Stomach (tissue), 19 donors: ENCODE measurements around the gene SCGB1D1. TPM values are rescaled to one million over a fixed set of nuclear protein-coding genes. Genes with fewer than 3 reads are reported as not detected.

Experiments
- DNase-seq, 2 donors: peaks; one replicate each; pipeline versions ENCODE4 v3.0.0 to v3.0.0-alpha.2; 2013 to 2019
- H3K27ac ChIP-seq, 5 donors: fragments of 200-600 bp in 4 of 5; sonication (generic) in 4 of 5; one replicate each; pipeline ENCODE4 v1.5.1; 2013 to 2019; ENCODE audit warnings: mild to moderate bottlenecking in 1 of 5, moderate library complexity in 1 of 5
- H3K27me3 ChIP-seq, 3 donors: fragments of 200-600 bp; sonication (generic); one replicate each; pipeline ENCODE4 v1.5.1; 2017 to 2019; ENCODE audit warnings: mixed run types in 1 of 3
- H3K36me3 ChIP-seq, 4 donors: fragments of 200-600 bp; sonication (generic); 1 replicate in 3 of 4; 2 replicates in 1 of 4; pipeline ENCODE4 v1.5.1; 2016 to 2019
- H3K4me1 ChIP-seq, 4 donors: fragments of 200-600 bp; sonication (generic); one replicate each; pipeline ENCODE4 v1.5.1; 2016 to 2019
- H3K4me3 ChIP-seq, 4 donors: fragments of 200-600 bp; sonication (generic) in 3 of 4; one replicate each; pipeline ENCODE4 v1.5.1; 2016 to 2019; ENCODE audit warnings: mild to moderate bottlenecking in 1 of 4
- H3K9me3 ChIP-seq, 4 donors: fragments of 200-600 bp; sonication (generic); one replicate each; pipeline ENCODE4 v1.5.1; 2016 to 2019
- EP300 ChIP-seq: sonication (generic); formaldehyde crosslinking; IDR thresholded peaks from one replicate; pipeline ENCODE4 v1.6.1; 2017; ENCODE audit warnings: antibody characterized with exemption
- POLR2A ChIP-seq, 4 donors: fragments of 450-650 bp; IDR thresholded peaks; one replicate each; pipeline ENCODE4 v1.6.1; 2016; ENCODE audit warnings: antibody characterized with exemption in 4 of 4, control low read depth in 2 of 4, mild to moderate bottlenecking in 1 of 4, moderate library complexity in 1 of 4
- POLR2AphosphoS5 ChIP-seq, 3 donors: sonication (generic); formaldehyde crosslinking; IDR thresholded peaks; one replicate each; pipeline ENCODE4 v1.6.1; 2016; ENCODE audit warnings: antibody characterized with exemption in 3 of 3
- WGBS, 5 donors: extraction: QIAGEN DNeasy Blood & Tissue Kit in 3 of 5; methylation state at CpG; one replicate each; pipeline versions ENCODE4 v1.1.5 to v1.1.7; 2013 to 2018; 5-methylcytosine and 5-hydroxymethylcytosine counted together
- intact Hi-C: fragments of 100-400 bp; cut with DNase I; formaldehyde crosslinking; loops from one replicate; pipeline ENCODE4 v1.15.1; 2023; ENCODE audit warnings: low total_unique reads
- long read RNA-seq, 10 donors: transcript quantifications; one replicate each; lab custom pipeline, GENCODE V29; 2026
- polyA plus RNA-seq, 3 donors: library from polyadenylated mRNA; stranded (reverse); fragments of 200-250 nt; gene quantifications; one replicate each; pipeline ENCODE4 v1.2.3, GENCODE V29; 2013
- total RNA-seq, 5 donors: library from RNA; depleted of rRNA; stranded (reverse); fragments of >200 nt; gene quantifications; one replicate each; pipeline versions ENCODE4 v1.1.0 to v1.2.3, GENCODE V29; 2014 to 2016
- TF ChIP-seq, protein P1 (sequence below), 7 experiments: fragments of 450-650 bp in 4 of 7; fragments of 200-600 bp in 3 of 7; sonication (generic) in 3 of 7; IDR thresholded peaks; one replicate each; pipeline ENCODE4 v1.5.1; 2016 to 2019; ENCODE audit warnings: antibody characterized with exemption in 7 of 7, control low read depth in 2 of 7, mild to moderate bottlenecking in 1 of 7
- donor health status: healthy with polysubstance abuse.
- donor health status: Bipolar disorder and iron deficiency.
- donor health status: healthy.

SCGB1D1 gene, protein sequence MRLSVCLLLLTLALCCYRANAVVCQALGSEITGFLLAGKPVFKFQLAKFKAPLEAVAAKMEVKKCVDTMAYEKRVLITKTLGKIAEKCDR
- not detected for total RNA-seq
- not detected for polyA plus RNA-seq
- long read RNA-seq, donor 1 = 0 reads
- long read RNA-seq, donor 2 = 0 reads
- long read RNA-seq, donor 3 = 0 reads
- long read RNA-seq, donor 4 = 0 reads
- long read RNA-seq, donor 5 = 0 reads
- long read RNA-seq, donor 6 = 0 reads
- long read RNA-seq, donor 7 = 0 reads
- long read RNA-seq, donor 8 = 0 reads
- long read RNA-seq, donor 9 = 0 reads
- long read RNA-seq, donor 10 = 0 reads

DNA sequence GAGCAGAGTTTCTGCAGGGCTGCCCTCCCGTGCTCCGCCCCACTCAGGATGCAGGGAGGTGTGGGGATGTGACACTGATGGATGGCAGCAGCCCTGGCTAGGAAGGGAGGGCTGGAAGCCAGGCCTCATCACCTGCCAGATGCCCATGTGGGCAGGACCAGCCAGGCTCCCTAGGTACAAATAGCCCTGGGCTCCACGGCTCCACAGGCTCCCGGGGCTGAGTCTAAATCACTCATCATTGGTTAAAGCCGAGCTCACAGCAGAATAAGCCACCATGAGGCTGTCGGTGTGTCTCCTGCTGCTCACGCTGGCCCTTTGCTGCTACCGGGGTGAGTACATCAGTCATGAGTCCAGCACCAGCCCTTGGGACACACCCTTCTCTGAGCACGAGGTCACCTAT is at the start of gene SCGB1D1:
Gene SCGB1D1, plus strand, starts transcription at position 206 of the 400 bp plus-strand sequence. Its CDS starts 69 bp downstream, at position 275.
- WGBS, 5 donors = 44 to 66% (median 62%) methylated on average over 7 to 9 of the region's 9 CpGs

DNA sequence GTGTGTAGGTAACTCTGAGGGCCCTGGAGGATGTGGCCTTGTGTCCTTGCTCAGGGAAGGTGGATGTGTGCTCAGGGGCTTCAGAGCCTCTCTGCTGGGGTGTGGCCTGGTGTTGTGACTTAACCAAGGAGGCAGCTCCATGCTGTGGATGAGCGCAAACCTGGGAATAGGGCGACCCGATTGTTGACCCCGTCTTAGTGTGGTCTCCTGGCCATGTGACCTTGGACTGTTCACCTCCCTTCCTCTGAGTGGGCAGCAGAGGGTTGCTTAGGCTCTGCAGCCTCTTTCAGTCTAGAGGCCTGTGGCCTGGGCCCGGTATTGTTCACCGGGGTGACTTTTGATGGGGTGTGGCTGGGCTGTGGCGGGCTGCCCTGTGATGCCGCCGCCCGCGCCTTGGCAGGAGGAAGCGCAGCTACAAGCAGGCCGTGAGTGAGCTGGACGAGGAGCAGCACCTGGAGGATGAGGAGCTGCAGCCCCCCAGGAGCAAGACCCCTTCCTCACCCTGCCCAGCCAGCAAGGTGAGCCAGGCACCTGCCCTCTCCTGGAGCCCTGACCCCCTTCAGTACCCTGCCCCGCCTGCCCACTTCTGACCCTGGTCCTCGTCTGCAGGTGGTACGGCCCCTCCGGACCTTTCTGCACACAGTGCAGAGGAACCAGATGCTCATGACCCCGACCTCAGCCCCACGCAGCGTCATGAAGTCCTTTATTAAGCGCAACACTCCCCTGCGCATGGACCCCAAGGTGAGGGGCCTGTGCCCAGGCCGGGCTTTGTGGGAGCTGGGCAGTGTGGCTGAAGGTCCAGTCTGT is 49.5 kb upstream of the SCGB1D1 start:
- peaks cover 49 to 96% (median 83%) of the 10 kb centered on the region in 4 donors for H3K36me3 ChIP-seq
- DNase-seq = peak in 1 of 2 donors; percentile 11
- TF ChIP-seq POLR2AphosphoS5 (IDR thresholded peaks at IDR 0.05) (no peak), EP300 (no peak), POLR2A (IDR thresholded peaks at IDR 0.05) (no peak)
- TF ChIP-seq, protein P1, sequence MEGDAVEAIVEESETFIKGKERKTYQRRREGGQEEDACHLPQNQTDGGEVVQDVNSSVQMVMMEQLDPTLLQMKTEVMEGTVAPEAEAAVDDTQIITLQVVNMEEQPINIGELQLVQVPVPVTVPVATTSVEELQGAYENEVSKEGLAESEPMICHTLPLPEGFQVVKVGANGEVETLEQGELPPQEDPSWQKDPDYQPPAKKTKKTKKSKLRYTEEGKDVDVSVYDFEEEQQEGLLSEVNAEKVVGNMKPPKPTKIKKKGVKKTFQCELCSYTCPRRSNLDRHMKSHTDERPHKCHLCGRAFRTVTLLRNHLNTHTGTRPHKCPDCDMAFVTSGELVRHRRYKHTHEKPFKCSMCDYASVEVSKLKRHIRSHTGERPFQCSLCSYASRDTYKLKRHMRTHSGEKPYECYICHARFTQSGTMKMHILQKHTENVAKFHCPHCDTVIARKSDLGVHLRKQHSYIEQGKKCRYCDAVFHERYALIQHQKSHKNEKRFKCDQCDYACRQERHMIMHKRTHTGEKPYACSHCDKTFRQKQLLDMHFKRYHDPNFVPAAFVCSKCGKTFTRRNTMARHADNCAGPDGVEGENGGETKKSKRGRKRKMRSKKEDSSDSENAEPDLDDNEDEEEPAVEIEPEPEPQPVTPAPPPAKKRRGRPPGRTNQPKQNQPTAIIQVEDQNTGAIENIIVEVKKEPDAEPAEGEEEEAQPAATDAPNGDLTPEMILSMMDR (IDR thresholded peaks at IDR 0.05) = no peak
- no peak overlapping the region for H3K4me3 ChIP-seq
- no peaks in the 10 kb centered on the region for H3K27me3 ChIP-seq
- intact Hi-C loops = no loop called here
- H3K4me1 ChIP-seq = no peaks in the 10 kb centered on the region
- 97 to 98% (median 97%) methylated on average over 19 to 24 of the region's 24 CpGs for WGBS, 5 donors
- H3K9me3 ChIP-seq = no peaks in the 10 kb centered on the region
- no peak overlapping the region for H3K27ac ChIP-seq

More for the DNA sequence above, at the start of gene SCGB1D1:
- H3K9me3 ChIP-seq = no peaks in the 10 kb centered on the region
- H3K36me3 ChIP-seq = no peaks in the 10 kb centered on the region
- DNase-seq = no peak
- no peaks in the 10 kb centered on the region for H3K4me1 ChIP-seq
- no peak within 1 kb of the TSS for H3K4me3 ChIP-seq
- no peak within 1 kb of the TSS for H3K27ac ChIP-seq
- intact Hi-C loops = no loop called here
- TF ChIP-seq, protein P1 (IDR thresholded peaks at IDR 0.05) = no peak
- TF ChIP-seq POLR2A (IDR thresholded peaks at IDR 0.05) (no peak), POLR2AphosphoS5 (IDR thresholded peaks at IDR 0.05) (no peak), EP300 (no peak)
- peaks cover 0 to 40% (median 17%) of the 10 kb centered on the region in 3 donors for H3K27me3 ChIP-seq

DNA sequence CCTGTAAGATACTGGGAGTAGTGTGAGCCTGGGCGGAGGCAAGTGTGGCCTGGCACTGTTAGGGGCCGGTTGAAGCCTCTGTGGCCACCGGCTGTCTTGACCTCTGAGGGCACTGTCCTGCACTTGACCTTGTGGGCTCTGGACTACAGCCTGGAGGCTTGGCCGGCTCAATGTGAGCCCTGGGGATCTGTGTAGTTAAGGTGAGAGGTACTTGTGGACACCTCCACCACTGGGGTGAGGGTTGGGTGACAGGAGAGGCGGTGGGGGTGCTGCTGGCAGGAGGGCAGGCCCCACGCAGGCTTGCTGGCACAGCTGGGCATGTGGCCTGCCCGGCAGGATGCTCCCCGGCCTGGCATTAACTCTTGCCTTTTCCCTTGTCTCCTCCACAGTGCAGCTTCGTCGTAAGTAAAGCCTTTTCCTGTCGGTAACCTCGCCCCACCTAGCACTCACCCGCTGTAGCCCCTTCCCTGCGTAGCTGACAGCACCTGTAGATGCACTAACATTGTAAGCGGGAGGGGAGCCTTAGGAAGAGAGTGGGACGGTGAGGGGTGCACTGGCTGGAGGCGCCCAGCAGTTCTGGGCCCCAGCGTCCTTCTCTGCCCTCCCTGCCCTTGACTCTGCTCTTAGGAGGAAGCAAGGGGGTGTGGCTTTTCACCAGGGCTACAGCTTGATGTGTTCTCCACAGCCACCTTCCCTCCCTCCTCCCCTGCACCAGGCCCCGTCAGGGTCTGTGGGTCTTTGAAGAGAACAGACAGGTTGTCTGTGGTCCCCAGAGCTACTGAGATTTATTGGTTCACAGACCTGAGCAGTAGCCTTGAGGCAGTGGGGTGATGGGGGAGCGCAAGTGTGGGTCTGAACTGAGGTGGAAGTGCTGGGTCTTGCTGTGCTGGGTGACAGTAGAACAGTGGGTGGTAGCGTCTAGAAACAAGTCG is 48.6 kb upstream of the SCGB1D1 start:
- H3K36me3 ChIP-seq = peaks cover 56 to 98% (median 87%) of the 10 kb centered on the region in 4 donors
- 86 to 97% (median 89%) methylated on average over 19 to 22 of the region's 22 CpGs for WGBS, 5 donors

DNA sequence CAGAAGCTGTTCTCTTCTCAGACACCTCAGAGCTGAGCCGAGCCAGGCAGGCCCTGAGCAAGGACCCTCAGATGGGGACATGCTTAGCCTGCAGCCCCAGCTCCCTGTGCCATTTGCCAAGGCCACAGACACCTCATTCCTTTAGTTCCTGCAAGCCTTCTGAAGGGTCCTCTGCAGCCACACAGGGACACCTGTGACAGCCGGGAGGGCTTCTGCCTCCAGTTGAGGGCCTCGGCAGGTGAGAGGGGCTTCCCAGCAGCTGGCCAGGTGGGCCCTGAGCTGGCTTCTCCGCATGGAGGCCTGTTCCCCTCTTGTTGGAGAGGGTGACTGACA is 48.0 kb upstream of the SCGB1D1 start:
- no peak overlapping the region for H3K4me3 ChIP-seq
- peaks cover 62 to 100% (median 93%) of the 10 kb centered on the region in 4 donors for H3K36me3 ChIP-seq
- whole genome bisulfite sequencing, 5 donors = 94 to 100% (median 98%) methylated on average over 1 to 4 of the region's 4 CpGs
- H3K27me3 ChIP-seq = no peaks in the 10 kb centered on the region
- H3K9me3 ChIP-seq = no peaks in the 10 kb centered on the region
- H3K4me1 ChIP-seq = no peaks in the 10 kb centered on the region
- no peak overlapping the region for H3K27ac ChIP-seq
- TF ChIP-seq POLR2A (IDR thresholded peaks at IDR 0.05) (no peak), POLR2AphosphoS5 (IDR thresholded peaks at IDR 0.05) (no peak), EP300 (no peak)
- TF ChIP-seq, protein P1 (IDR thresholded peaks at IDR 0.05) = no peak
- peak in 1 of 2 donors; percentile 0 for DNase-seq
- intact Hi-C loops = no loop called here

More for the DNA sequence above, 48.6 kb upstream of the SCGB1D1 start:
- DNase-seq = peak in 1 of 2 donors; percentile 17
- H3K4me1 ChIP-seq = no peaks in the 10 kb centered on the region
- no peak overlapping the region for H3K4me3 ChIP-seq
- intact Hi-C loops = no loop called here
- no peak for TF ChIP-seq POLR2A (IDR thresholded peaks at IDR 0.05)
- H3K27me3 ChIP-seq = no peaks in the 10 kb centered on the region
- H3K27ac ChIP-seq = no peak overlapping the region
- H3K9me3 ChIP-seq = no peaks in the 10 kb centered on the region
